Colonic mucosa (tissue), 4 donors: ENCODE measurements around the gene TRIM33. TPM values are rescaled to one million over a fixed set of nuclear protein-coding genes. Genes with fewer than 3 reads are reported as not detected.
A peak's percentile ranks its signal among the peaks of the same experiment; 100 is the strongest.

ENCODE experiments used
- DNase-seq: peaks from one replicate; pipeline ENCODE4 v3.0.0-alpha.2; 2020
- H3K27ac ChIP-seq: fragments of 200-600 bp; one replicate; pipeline ENCODE4 v1.8.0; 2021
- H3K27me3 ChIP-seq: fragments of 200-600 bp; one replicate; pipeline ENCODE4 v1.8.0; 2021
- H3K36me3 ChIP-seq: fragments of 200-600 bp; one replicate; pipeline ENCODE4 v1.8.0; 2021
- H3K4me1 ChIP-seq: fragments of 200-600 bp; one replicate; pipeline ENCODE4 v1.8.0; 2021; ENCODE audit warnings: mild to moderate bottlenecking
- H3K4me3 ChIP-seq: fragments of 200-600 bp; one replicate; pipeline ENCODE4 v1.8.0; 2021
- H3K9ac ChIP-seq, 2 donors: one replicate each; pipeline ENCODE4 v1.7.0; 2013; ENCODE audit warnings: control low read depth in 2 of 2, low read depth in 2 of 2, low read length in 2 of 2
- H3K9me3 ChIP-seq: fragments of 200-600 bp; one replicate; pipeline ENCODE4 v1.8.0; 2021
- intact Hi-C: fragments of 100-400 bp; cut with DNase I; formaldehyde crosslinking; loops from one replicate; pipeline ENCODE4 v1.14.1; 2022
- total RNA-seq, 2 donors: library from RNA; stranded (reverse); fragmentation: NEBNext Ultra II Directional in 1 of 2; extraction: Animal tissue kit (Norgen Biotek cat#: 25700) in 1 of 2; gene quantifications; one replicate each; pipeline ENCODE4 v1.2.1, GENCODE V29; 2021
- TF ChIP-seq, protein P1 (sequence below): fragments of 200-600 bp; IDR thresholded peaks from one replicate; pipeline ENCODE4 v1.8.0; 2022; ENCODE audit warnings: antibody characterized with exemption, mild to moderate bottlenecking
- donor health status: healthy.
- donor health status: DM: no; HTN: no; CAD: no.
- donor health status: DM: no; HTN: no; CAD: no.

The TRIM33 gene
- total RNA-seq, 2 donors from 2014 or later = 26.7 to 29.2 TPM

GRCh38 chr1:114437812-114438211 lies 73.2 kb downstream of the TRIM33 start:
- no peak overlapping the region for H3K27ac ChIP-seq
- H3K36me3 ChIP-seq = no peaks in the 10 kb centered on the region
- no peaks in the 10 kb centered on the region for H3K9me3 ChIP-seq
- H3K9ac ChIP-seq = no peak overlapping the region
- no peak for DNase-seq
- no peak overlapping the region for H3K4me3 ChIP-seq
- intact Hi-C loops = no loop called here
- TF ChIP-seq, protein P1, sequence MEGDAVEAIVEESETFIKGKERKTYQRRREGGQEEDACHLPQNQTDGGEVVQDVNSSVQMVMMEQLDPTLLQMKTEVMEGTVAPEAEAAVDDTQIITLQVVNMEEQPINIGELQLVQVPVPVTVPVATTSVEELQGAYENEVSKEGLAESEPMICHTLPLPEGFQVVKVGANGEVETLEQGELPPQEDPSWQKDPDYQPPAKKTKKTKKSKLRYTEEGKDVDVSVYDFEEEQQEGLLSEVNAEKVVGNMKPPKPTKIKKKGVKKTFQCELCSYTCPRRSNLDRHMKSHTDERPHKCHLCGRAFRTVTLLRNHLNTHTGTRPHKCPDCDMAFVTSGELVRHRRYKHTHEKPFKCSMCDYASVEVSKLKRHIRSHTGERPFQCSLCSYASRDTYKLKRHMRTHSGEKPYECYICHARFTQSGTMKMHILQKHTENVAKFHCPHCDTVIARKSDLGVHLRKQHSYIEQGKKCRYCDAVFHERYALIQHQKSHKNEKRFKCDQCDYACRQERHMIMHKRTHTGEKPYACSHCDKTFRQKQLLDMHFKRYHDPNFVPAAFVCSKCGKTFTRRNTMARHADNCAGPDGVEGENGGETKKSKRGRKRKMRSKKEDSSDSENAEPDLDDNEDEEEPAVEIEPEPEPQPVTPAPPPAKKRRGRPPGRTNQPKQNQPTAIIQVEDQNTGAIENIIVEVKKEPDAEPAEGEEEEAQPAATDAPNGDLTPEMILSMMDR = no peak
- no peaks in the 10 kb centered on the region for H3K4me1 ChIP-seq
- H3K27me3 ChIP-seq = no peaks in the 10 kb centered on the region

DNA sequence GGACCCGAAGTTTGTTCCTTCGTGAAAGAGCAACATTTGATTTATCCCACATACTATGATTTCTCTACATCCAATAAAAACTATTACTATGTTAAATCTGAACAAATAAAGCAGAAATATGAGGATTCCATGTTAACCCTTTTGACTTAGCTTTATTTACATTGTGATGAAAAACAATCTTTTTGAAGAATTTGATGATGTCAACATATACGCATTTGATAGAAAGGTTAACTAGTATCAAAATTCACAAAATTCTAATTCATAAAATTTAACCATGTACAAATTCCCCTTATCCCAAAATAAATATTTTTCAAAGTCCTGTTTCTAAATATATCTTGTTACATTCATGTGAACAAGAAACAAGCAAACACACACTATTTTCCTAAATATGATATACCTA lies 74.2 kb downstream of the TRIM33 start:
- Histone ChIP-seq H3K27ac (no peak overlapping the region), H3K9ac (no peak overlapping the region), H3K36me3 (no peaks in the 10 kb centered on the region), H3K27me3 (no peaks in the 10 kb centered on the region), H3K9me3 (no peaks in the 10 kb centered on the region), H3K4me3 (no peak overlapping the region), H3K4me1 (no peaks in the 10 kb centered on the region)
- TF ChIP-seq, protein P1 = no peak
- no peak for DNase-seq
- intact Hi-C loops = no loop called here

GRCh38 chr1:114435088-114435715 lies 75.8 kb downstream of the TRIM33 start:
- intact Hi-C loops = no loop called here
- TF ChIP-seq, protein P1 = no peak
- Histone ChIP-seq H3K4me3 (no peak overlapping the region), H3K36me3 (no peaks in the 10 kb centered on the region), H3K9me3 (no peaks in the 10 kb centered on the region), H3K9ac (no peak overlapping the region), H3K4me1 (no peaks in the 10 kb centered on the region), H3K27ac (no peak overlapping the region), H3K27me3 (no peaks in the 10 kb centered on the region)
- DNase-seq = no peak

GRCh38 chr1:114431026-114431425 lies 80.0 kb downstream of the TRIM33 start:
- Histone ChIP-seq H3K27me3 (no peaks in the 10 kb centered on the region), H3K9ac (no peak overlapping the region), H3K27ac (no peak overlapping the region), H3K4me3 (no peak overlapping the region), H3K36me3 (no peaks in the 10 kb centered on the region), H3K4me1 (no peaks in the 10 kb centered on the region), H3K9me3 (no peaks in the 10 kb centered on the region)
- DNase-seq = no peak
- TF ChIP-seq, protein P1 = no peak
- intact Hi-C loops = no loop called here

- H3K9me3 ChIP-seq = no peaks in the 10 kb centered on the region
- peaks cover 5% of the 10 kb centered on the region for H3K36me3 ChIP-seq
- no peak for DNase-seq
- H3K27ac ChIP-seq = no peak overlapping the region
- no peaks in the 10 kb centered on the region for H3K4me1 ChIP-seq
- no peak overlapping the region for H3K4me3 ChIP-seq
- no peaks in the 10 kb centered on the region for H3K27me3 ChIP-seq
- no peak overlapping the region for H3K9ac ChIP-seq
- intact Hi-C loops = loop anchor here (5.0 kb wide), 1 partner anchor 81 kb away; no protein-coding TSS in a partner anchor
- TF ChIP-seq, protein P1 = peak; percentile 27
Measured at GRCh38 chr1:114428083-114428754, 82.8 kb downstream of the TRIM33 start.
